Lower lobe of right lung (tissue), 2 donors: ENCODE measurements around the gene PRKCG. TPM values are rescaled to one million over a fixed set of nuclear protein-coding genes. Genes with fewer than 3 reads are reported as not detected.
"Not testable (repeated sequence)": the region's sequence is repeated elsewhere in the genome, so short reads cannot be mapped to it uniquely, and the experiment has no call there.

Experiments
- ATAC-seq, 2 donors: fragments of 200-7000 bp; cut with Tn5 transposase; one replicate each; pipeline ENCODE4 v1.9.1; 2020 to 2022; ENCODE audit warnings: mild to moderate bottlenecking in 2 of 2, moderate library complexity in 2 of 2
- DNase-seq: peaks from one replicate; pipeline ENCODE4 v3.0.0-alpha.2; 2020
- H3K27ac ChIP-seq: fragments of 200-600 bp; one replicate; pipeline ENCODE4 v1.8.0; 2022
- H3K27me3 ChIP-seq: fragments of 200-600 bp; one replicate; pipeline ENCODE4 v1.8.0; 2022; ENCODE audit warnings: low read depth
- H3K36me3 ChIP-seq: fragments of 200-600 bp; one replicate; pipeline ENCODE4 v1.8.0; 2022; ENCODE audit warnings: mild to moderate bottlenecking
- H3K4me1 ChIP-seq: fragments of 200-600 bp; one replicate; pipeline ENCODE4 v1.8.0; 2022
- H3K4me3 ChIP-seq: fragments of 200-600 bp; one replicate; pipeline ENCODE4 v1.8.0; 2022; ENCODE audit warnings: mild to moderate bottlenecking
- H3K9me3 ChIP-seq: fragments of 200-600 bp; one replicate; pipeline ENCODE4 v1.8.0; 2022
- CTCF ChIP-seq: fragments of 200-600 bp; IDR thresholded peaks from one replicate; pipeline ENCODE4 v1.8.0; 2022; ENCODE audit warnings: antibody characterized with exemption, mild to moderate bottlenecking
- intact Hi-C: fragments of 100-400 bp; cut with DNase I; formaldehyde crosslinking; loops from one replicate; pipeline ENCODE4 v1.11.0; 2022
- long read RNA-seq: library from polyadenylated mRNA; unstranded; transcript quantifications from one replicate; pipeline ENCODE4 v2.0.0, GENCODE V29; 2021
- total RNA-seq: library from RNA; stranded (reverse); fragmentation: NEBNext Ultra II Directional; extraction: Animal tissue kit (Norgen Biotek cat#: 25700); gene quantifications from one replicate; pipeline ENCODE4 v1.2.1, GENCODE V29; 2021
- donor health status: DM: no; HTN: yes; CAD: no; lungs with severe emphysema.

PRKCG gene
- not detected for total RNA-seq
- long read RNA-seq: 0 reads

GRCh38 chr19:53881482-53882390, at the start of gene PRKCG:
TSS of gene PRKCG (plus strand) at chr19:53882197. CDS start at chr19:53882495, 298 bp downstream.
- no peak within 1 kb of the TSS for H3K27ac ChIP-seq
- TF ChIP-seq CTCF: peak; percentile 58
- H3K4me3 ChIP-seq: peak within 1 kb of the TSS; percentile 45
- H3K27me3 ChIP-seq: peaks cover 47% of the 10 kb centered on the region
- ATAC-seq: peak; percentile 24 to 31
- intact Hi-C loops: no loop called here
- H3K4me1 ChIP-seq: peaks cover 23% of the 10 kb centered on the region
- peak; percentile 62 for DNase-seq
- H3K36me3 ChIP-seq: no peaks in the 10 kb centered on the region
- no peaks in the 10 kb centered on the region for H3K9me3 ChIP-seq

- H3K36me3 ChIP-seq, intact Hi-C loops, H3K27ac ChIP-seq, H3K4me3 ChIP-seq, H3K9me3 ChIP-seq, ATAC-seq, DNase-seq, H3K4me1 ChIP-seq: not testable (repeated sequence)
- peaks cover 12% of the 10 kb centered on the region for H3K27me3 ChIP-seq
Observed at GRCh38 chr19:53832861-53833260, 49.1 kb upstream of the PRKCG start.

- H3K27me3 ChIP-seq, H3K27ac ChIP-seq, intact Hi-C loops, DNase-seq, H3K9me3 ChIP-seq, H3K36me3 ChIP-seq, ATAC-seq, H3K4me3 ChIP-seq: not testable (repeated sequence)
- peaks cover 17% of the 10 kb centered on the region for H3K4me1 ChIP-seq
Observed at GRCh38 chr19:53838446-53838845, 43.6 kb upstream of the PRKCG start.

- H3K27me3 ChIP-seq, H3K36me3 ChIP-seq, H3K9me3 ChIP-seq, intact Hi-C loops, DNase-seq, ATAC-seq, H3K4me3 ChIP-seq, H3K27ac ChIP-seq: not testable (repeated sequence)
- peaks cover 21% of the 10 kb centered on the region for H3K4me1 ChIP-seq
Observed at GRCh38 chr19:53840241-53840640, 41.8 kb upstream of the PRKCG start.

GRCh38 chr19:53840914-53841313, 41.1 kb upstream of the PRKCG start:
- DNase-seq, H3K4me3 ChIP-seq, intact Hi-C loops, H3K27ac ChIP-seq, H3K9me3 ChIP-seq, H3K27me3 ChIP-seq, H3K36me3 ChIP-seq: not testable (repeated sequence)
- peaks cover 21% of the 10 kb centered on the region for H3K4me1 ChIP-seq
- ATAC-seq: peak; percentile 59 to 66

- DNase-seq (peak; percentile 64), ATAC-seq (peak; percentile 40)
- no peaks in the 10 kb centered on the region for H3K27me3 ChIP-seq
- no peak for TF ChIP-seq CTCF
- H3K4me3 ChIP-seq: no peak overlapping the region
- H3K36me3 ChIP-seq: no peaks in the 10 kb centered on the region
- H3K27ac ChIP-seq: no peak overlapping the region
- H3K9me3 ChIP-seq: no peaks in the 10 kb centered on the region
- intact Hi-C loops: no loop called here
- peaks cover 42% of the 10 kb centered on the region for H3K4me1 ChIP-seq
Observed at GRCh38 chr19:53844849-53845246, 37.1 kb upstream of the PRKCG start.

- H3K27me3 ChIP-seq: no peaks in the 10 kb centered on the region
- intact Hi-C loops: no loop called here
- peaks cover 44% of the 10 kb centered on the region for H3K4me1 ChIP-seq
- no peaks in the 10 kb centered on the region for H3K36me3 ChIP-seq
- DNase-seq: no peak
- no peak overlapping the region for H3K27ac ChIP-seq
- ATAC-seq: no peak
- H3K9me3 ChIP-seq: no peaks in the 10 kb centered on the region
- no peak overlapping the region for H3K4me3 ChIP-seq
- TF ChIP-seq CTCF: no peak
Observed at GRCh38 chr19:53847555-53847954, 34.4 kb upstream of the PRKCG start.
